SU-DHL-6 (cell line): Measurements from ENCODE around the gene WNT3.

ENCODE experiments used
- H2AFZ ChIP-seq: fragments of 200-600 bp; sonication (generic); 2 replicates; pipeline ENCODE4 v1.6.1; 2014; ENCODE audit warnings: low read depth, mild to moderate bottlenecking, moderate library complexity, mixed read lengths, antibody characterized with exemption, low read length; ENCODE audit not compliant: severe bottlenecking
- H3F3A ChIP-seq: fragments of 200-600 bp; shearing (Covaris generic); 2 replicates; pipeline ENCODE4 v1.6.0; 2016; ENCODE audit warnings: antibody characterized with exemption, mild to moderate bottlenecking; ENCODE audit not compliant: insufficient read depth
- H3K27ac ChIP-seq: fragments of 200-600 bp; sonication (generic); 2 replicates; pipeline ENCODE4 v1.5.1; 2016; ENCODE audit warnings: low read depth, mild to moderate bottlenecking, low read length, moderate library complexity, mixed read lengths
- H3K27me3 ChIP-seq: fragments of 200-600 bp; sonication (generic), shearing (Covaris generic); 2 replicates; pipeline ENCODE4 v1.6.0; 2014; ENCODE audit warnings: mild to moderate bottlenecking, low read length
- H3K36me3 ChIP-seq: fragments of 200-600 bp; sonication (generic); 2 replicates; pipeline ENCODE4 v1.6.1; 2014; ENCODE audit warnings: mild to moderate bottlenecking, low read length, mixed read lengths
- H3K4me2 ChIP-seq: fragments of 300-600, 200-600 bp; shearing (Covaris generic), sonication (generic); 2 replicates; pipeline ENCODE4 v1.6.0; 2014; ENCODE audit warnings: low read length, low read depth, mild to moderate bottlenecking; ENCODE audit not compliant: poor library complexity, severe bottlenecking
- H3K4me3 ChIP-seq: fragments of 200-600 bp; sonication (generic); 2 replicates; pipeline ENCODE4 v1.5.1; 2014; ENCODE audit warnings: antibody characterized with exemption, low read length, mild to moderate bottlenecking, mixed read lengths; ENCODE audit not compliant: insufficient read depth, poor library complexity, severe bottlenecking
- H3K79me2 ChIP-seq: fragments of 200-600 bp; sonication (generic); 2 replicates; pipeline ENCODE4 v1.6.1; 2014; ENCODE audit warnings: mild to moderate bottlenecking, low read length, moderate library complexity; ENCODE audit not compliant: insufficient read depth
- H3K9ac ChIP-seq: fragments of 200-600 bp; sonication (generic); 2 replicates; pipeline ENCODE4 v1.7.0; 2014; ENCODE audit warnings: mild to moderate bottlenecking, low read length
- H3K9me2 ChIP-seq: fragments of 200-600 bp; sonication (generic); replicated peaks from 2 replicates; pipeline ENCODE4 v1.6.1; 2014; ENCODE audit warnings: low read length; ENCODE audit not compliant: insufficient read depth
- H3K9me3 ChIP-seq: fragments of 200-600 bp; sonication (generic); 2 replicates; pipeline ENCODE4 v1.6.1; 2014; ENCODE audit warnings: low read length, mixed read lengths; ENCODE audit not compliant: insufficient read depth
- H4K20me1 ChIP-seq: fragments of 200-600 bp; sonication (generic); 2 replicates; pipeline ENCODE4 v1.6.1; 2014; ENCODE audit warnings: low read depth, mild to moderate bottlenecking, antibody characterized with exemption, low read length, moderate library complexity, mixed read lengths
- EZH2phosphoT487 ChIP-seq: fragments of 200-600 bp; sonication (generic), shearing (Covaris generic); conservative IDR thresholded peaks from 2 replicates; pipeline ENCODE4 v1.6.1; 2018; ENCODE audit warnings: mild to moderate bottlenecking, antibody characterized with exemption, low read length, moderate library complexity, mixed read lengths
- TF ChIP-seq, protein P1 (sequence below): fragments of 200-600 bp; sonication (generic); IDR thresholded peaks from one replicate; pipeline ENCODE4 v1.5.1; 2017; ENCODE audit warnings: antibody characterized with exemption, mild to moderate bottlenecking, low read length, moderate library complexity; ENCODE audit not compliant: insufficient read depth, poor library complexity, severe bottlenecking

The WNT3 gene

DNA sequence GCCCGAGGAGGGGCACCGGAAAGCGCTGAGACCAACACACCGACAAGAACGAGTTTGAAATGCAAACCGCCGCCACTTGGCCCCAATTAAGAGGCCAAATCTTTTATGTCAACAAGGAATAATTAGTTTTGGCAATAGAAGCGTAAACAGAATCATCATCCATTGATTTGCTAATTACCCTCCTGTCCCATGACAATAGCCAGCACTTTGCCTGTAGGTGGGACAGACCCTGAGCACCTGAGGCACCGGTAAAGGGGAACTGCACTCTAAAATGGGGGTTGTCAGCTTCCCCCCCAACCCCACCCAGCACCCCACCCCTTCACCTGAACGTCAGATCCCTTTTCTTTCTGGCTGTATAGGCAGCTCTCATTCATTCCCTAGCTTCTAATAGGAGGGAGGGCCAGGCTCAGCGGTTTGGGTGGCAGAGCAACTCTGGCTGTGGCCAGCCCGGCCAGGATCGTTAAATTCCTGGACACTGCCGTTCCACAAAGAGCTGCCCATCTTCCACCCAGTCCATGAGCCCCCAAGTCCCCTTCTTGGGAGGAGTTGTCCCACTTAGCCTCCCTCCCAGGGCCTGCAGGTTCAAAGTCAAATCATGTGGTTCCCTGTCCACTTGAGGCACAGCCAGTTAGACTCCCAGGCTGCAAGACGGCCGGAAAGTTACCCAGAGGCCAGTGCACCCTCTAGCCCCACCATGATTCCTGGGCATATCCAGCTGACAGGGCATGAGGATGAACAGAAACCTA is 45.8 kb downstream of the WNT3 start:
- Histone ChIP-seq H3K4me3 (peak overlapping the region; percentile 68), H4K20me1 (no peaks in the 10 kb centered on the region), H3K4me2 (peak overlapping the region; percentile 64), H3K9me2 (no peaks in the 10 kb centered on the region), H3K9ac (peak overlapping the region; percentile 49; the same call in 1 of the 2 replicates), H2AFZ (peak overlapping the region; percentile 69), H3F3A (no peaks in the 10 kb centered on the region), H3K36me3 (no peaks in the 10 kb centered on the region), H3K27ac (no peak overlapping the region), H3K9me3 (no peaks in the 10 kb centered on the region), H3K27me3 (no peaks in the 10 kb centered on the region), H3K79me2 (no peaks in the 10 kb centered on the region)
- no peak for TF ChIP-seq EZH2phosphoT487
- TF ChIP-seq, protein P1, sequence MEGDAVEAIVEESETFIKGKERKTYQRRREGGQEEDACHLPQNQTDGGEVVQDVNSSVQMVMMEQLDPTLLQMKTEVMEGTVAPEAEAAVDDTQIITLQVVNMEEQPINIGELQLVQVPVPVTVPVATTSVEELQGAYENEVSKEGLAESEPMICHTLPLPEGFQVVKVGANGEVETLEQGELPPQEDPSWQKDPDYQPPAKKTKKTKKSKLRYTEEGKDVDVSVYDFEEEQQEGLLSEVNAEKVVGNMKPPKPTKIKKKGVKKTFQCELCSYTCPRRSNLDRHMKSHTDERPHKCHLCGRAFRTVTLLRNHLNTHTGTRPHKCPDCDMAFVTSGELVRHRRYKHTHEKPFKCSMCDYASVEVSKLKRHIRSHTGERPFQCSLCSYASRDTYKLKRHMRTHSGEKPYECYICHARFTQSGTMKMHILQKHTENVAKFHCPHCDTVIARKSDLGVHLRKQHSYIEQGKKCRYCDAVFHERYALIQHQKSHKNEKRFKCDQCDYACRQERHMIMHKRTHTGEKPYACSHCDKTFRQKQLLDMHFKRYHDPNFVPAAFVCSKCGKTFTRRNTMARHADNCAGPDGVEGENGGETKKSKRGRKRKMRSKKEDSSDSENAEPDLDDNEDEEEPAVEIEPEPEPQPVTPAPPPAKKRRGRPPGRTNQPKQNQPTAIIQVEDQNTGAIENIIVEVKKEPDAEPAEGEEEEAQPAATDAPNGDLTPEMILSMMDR = no peak

DNA sequence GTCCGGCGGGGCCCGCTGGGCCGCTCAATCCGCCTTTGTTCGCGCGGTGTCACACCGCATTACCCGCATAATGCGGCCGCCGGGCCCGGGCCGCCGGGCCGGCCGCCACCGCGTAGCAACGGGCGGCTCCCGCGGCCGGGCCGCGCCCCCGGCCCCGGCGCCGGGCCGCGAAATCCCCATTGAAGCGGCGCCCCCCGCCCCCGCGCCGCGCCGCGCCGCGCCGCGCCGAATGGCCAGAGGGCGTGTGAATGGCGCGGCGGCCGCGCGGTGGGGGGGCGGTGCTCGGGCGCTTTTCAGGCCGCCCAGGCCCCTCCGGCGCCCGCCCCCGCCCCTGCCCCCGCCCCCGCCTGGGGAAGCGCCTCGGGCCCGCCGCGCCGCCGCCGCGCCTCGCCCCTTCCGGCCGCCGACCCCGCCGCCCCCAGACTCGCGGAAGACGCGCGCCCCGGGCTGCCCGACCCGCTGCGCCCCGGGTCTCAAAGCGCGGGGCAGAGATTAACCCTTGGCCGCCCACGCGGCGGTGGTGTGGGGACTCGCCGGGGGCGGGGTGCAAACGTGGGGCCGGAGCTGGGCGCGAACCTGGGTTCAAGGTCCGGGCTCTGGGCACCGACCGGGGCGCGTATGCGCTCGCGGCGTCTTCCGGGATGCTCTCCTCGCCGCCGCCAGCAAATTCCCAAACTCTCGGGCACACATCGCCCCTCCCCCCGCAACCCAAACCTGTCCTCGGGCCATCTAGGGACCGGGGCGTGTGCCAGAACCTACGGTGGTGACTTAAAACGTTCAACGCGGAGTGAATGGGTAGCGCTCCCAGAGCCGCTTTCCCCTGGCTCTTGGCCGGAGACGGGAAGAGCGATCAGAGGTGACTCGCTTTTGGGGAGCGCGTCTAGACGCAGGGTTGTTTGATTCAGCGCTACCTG is 46.7 kb downstream of the WNT3 start:
- Histone ChIP-seq H3F3A (no peaks in the 10 kb centered on the region), H3K9me3 (no peaks in the 10 kb centered on the region), H3K4me2 (peak overlapping the region; percentile 64), H3K79me2 (no peaks in the 10 kb centered on the region), H3K9ac (peak overlapping the region; percentile 53), H3K27me3 (no peaks in the 10 kb centered on the region), H3K9me2 (no peaks in the 10 kb centered on the region), H2AFZ (peak overlapping the region; percentile 69), H3K4me3 (peak overlapping the region; percentile 68), H3K27ac (no peak overlapping the region), H4K20me1 (no peaks in the 10 kb centered on the region), H3K36me3 (no peaks in the 10 kb centered on the region)
- TF ChIP-seq, protein P1 = no peak
- no peak for TF ChIP-seq EZH2phosphoT487

DNA sequence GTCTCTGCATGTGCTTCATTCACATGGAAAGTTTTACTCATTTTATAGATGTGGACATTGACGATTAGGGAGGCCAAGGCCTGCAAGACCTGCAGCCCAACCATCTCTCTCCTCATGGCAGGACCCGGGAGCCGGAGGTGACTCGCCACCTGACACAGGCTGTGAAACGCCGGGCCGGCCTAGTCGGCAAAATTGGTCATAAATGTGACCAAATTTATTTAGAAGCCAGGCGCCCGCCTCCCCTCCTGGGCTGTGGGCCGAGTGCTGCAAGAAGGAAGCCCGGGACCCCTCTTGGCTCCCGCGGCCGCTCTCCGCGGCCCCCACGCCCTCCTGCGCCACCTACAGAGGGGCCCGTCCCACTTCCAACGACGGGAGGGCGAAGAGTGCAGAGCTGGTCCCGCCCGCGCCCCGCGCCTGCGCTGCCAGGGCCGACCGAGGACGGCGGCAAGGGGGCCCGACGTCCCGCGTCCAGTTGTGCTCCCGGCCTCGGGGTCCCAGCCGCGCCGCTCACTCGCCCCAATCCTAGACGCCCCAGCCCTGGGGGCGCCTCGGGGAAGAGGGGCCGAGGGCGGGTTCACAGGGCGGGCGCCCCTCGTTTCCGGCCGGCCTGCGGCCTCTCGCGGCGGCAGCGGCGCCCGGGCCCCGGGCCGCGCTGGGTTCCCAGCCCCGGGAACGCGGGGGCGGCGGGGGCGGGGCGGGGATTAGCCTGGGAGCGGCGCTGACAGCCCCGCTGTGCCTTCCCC is 47.5 kb downstream of the WNT3 start:
- peak overlapping the region; percentile 53 for H3K9ac ChIP-seq
- no peaks in the 10 kb centered on the region for H4K20me1 ChIP-seq
- H3K9me2 ChIP-seq = no peaks in the 10 kb centered on the region
- peak overlapping the region; percentile 53 for H3K4me3 ChIP-seq
- H3K27me3 ChIP-seq = no peaks in the 10 kb centered on the region
- H2AFZ ChIP-seq = peak overlapping the region; percentile 73
- H3F3A ChIP-seq = no peaks in the 10 kb centered on the region
- H3K27ac ChIP-seq = no peak overlapping the region
- H3K4me2 ChIP-seq = peak overlapping the region; percentile 56
- H3K9me3 ChIP-seq = no peaks in the 10 kb centered on the region
- TF ChIP-seq, protein P1 = no peak
- TF ChIP-seq EZH2phosphoT487 = no peak
- H3K79me2 ChIP-seq = no peaks in the 10 kb centered on the region
- no peaks in the 10 kb centered on the region for H3K36me3 ChIP-seq
